HepG2 (cell line): ENCODE results near the gene GRK5.

Source experiments
- NR2C2 ChIP-seq: sonication (generic); formaldehyde crosslinking; IDR thresholded peaks from 2 replicates; pipeline ENCODE4 v1.4.0; 2020; ENCODE audit warnings: missing genetic modification reagents, mild to moderate bottlenecking, moderate library complexity, borderline replicate concordance
- SMARCC2 ChIP-seq: fragments of 450-650 bp; IDR thresholded peaks from 2 replicates; pipeline ENCODE4 v1.6.1; 2017; ENCODE audit warnings: antibody characterized with exemption, mild to moderate bottlenecking

DNA sequence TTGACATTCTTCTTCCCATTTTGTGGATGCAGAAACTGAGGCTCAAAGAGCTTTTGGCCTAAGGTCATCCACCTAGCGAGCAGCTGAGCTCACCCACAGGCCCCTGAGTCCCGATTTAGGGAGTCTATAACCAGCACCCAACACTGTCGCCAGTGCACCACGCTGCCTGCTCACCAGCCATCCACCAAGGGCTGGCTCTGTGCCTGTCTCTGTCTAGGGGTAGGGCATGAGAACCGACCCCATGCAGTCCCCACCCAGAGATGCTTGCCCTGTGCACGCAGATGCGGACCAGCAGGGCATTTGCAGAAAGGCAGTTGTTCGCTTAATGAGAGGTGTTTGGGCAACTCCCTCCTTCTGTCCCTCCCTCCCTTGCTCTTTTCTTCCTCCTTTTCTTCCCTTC lies 97.2 kb downstream of the GRK5 start:
- TF ChIP-seq NR2C2, result no peak
- TF ChIP-seq SMARCC2, result no peak
